Caco-2 (cell line): ENCODE results near the gene CDH10. TPM values are rescaled to one million over a fixed set of nuclear protein-coding genes. Genes with fewer than 3 reads are reported as not detected.

Experiments used
- BruUV-seq: library from RNA; stranded (reverse); fragments of 400-500 nt; replicated peaks from 2 replicates; lab custom pipeline; 2021; lab: Mats Ljungman, UMichigan
- CTCF ChIA-PET: fragments of 300-600 bp; sonication (Branson Sonifier 250); formaldehyde crosslinking; loops from one replicate; lab custom pipeline; 2022; ENCODE audit warnings: antibody characterized with exemption; lab: Charles Lee
- POLR2A ChIA-PET: fragments of 300-600 bp; sonication (Branson Sonifier 250); formaldehyde crosslinking; loops from one replicate; lab custom pipeline; 2022; ENCODE audit warnings: antibody characterized with exemption; lab: Charles Lee
- DNase-seq, 2 experiments: peaks; one replicate each; pipeline versions ENCODE4 v3.0.0 to v3.0.0-alpha.2; 2020 to 2022
- H3K27me3 ChIP-seq: replicated peaks from 2 replicates; pipeline ENCODE4 v1.6.0; 2011; ENCODE audit warnings: low read length; ENCODE audit not compliant: control insufficient read depth, insufficient read depth
- H3K36me3 ChIP-seq: 2 replicates; pipeline ENCODE4 v1.5.1; 2011; ENCODE audit warnings: low read length; ENCODE audit not compliant: control insufficient read depth, insufficient read depth
- H3K4me1 ChIP-seq: fragments of 250-450 bp; sonication (Bioruptor Pico); 2 replicates; pipeline ENCODE4 v1.5.1; 2020; ENCODE audit warnings: mild to moderate bottlenecking
- H3K4me3 ChIP-seq: 2 replicates; pipeline ENCODE4 v1.5.1; 2011; ENCODE audit warnings: low read depth, mild to moderate bottlenecking, control low read depth, low read length
- H3K9me3 ChIP-seq: fragments of 250-450 bp; sonication (Bioruptor Pico); 2 replicates; pipeline ENCODE4 v1.5.1; 2020; ENCODE audit warnings: mild to moderate bottlenecking, moderate library complexity
- H3K27ac Mint-ChIP-seq: one replicate; pipeline ENCODE4 v1.8.0; 2022; ENCODE audit warnings: mixed read lengths; ENCODE audit not compliant: unreplicated experiment
- H3K27me3 Mint-ChIP-seq: one replicate; pipeline ENCODE4 v1.8.0; 2022; ENCODE audit warnings: mixed read lengths; ENCODE audit not compliant: insufficient read depth, unreplicated experiment
- H3K36me3 Mint-ChIP-seq: one replicate; pipeline ENCODE4 v1.8.0; 2022; ENCODE audit warnings: mild to moderate bottlenecking, mixed read lengths; ENCODE audit not compliant: insufficient read depth, unreplicated experiment
- H3K4me1 Mint-ChIP-seq: one replicate; pipeline ENCODE4 v1.8.0; 2022; ENCODE audit warnings: low read depth, mixed read lengths; ENCODE audit not compliant: unreplicated experiment
- H3K4me3 Mint-ChIP-seq: one replicate; pipeline ENCODE4 v1.8.0; 2022; ENCODE audit warnings: mild to moderate bottlenecking, moderate library complexity, mixed read lengths; ENCODE audit not compliant: unreplicated experiment
- H3K9me3 Mint-ChIP-seq: one replicate; pipeline ENCODE4 v1.8.0; 2022; ENCODE audit warnings: mixed read lengths; ENCODE audit not compliant: unreplicated experiment
- CTCF ChIP-seq, 2 experiments: fragments of 200-600 bp in 1 of 2; IDR thresholded peaks; 1 replicate in 1 of 2; 2 replicates in 1 of 2; pipeline versions ENCODE4 v1.5.1 to v1.8.0; 2011 to 2022; ENCODE audit warnings: antibody characterized with exemption in 1 of 2, control low read depth in 1 of 2, inconsistent platforms in 1 of 2, low read depth in 1 of 2, low read length in 1 of 2, mild to moderate bottlenecking in 1 of 2, moderate library complexity in 1 of 2; ENCODE audit not compliant: insufficient read depth in 1 of 2, severe bottlenecking in 1 of 2, unreplicated experiment in 1 of 2
- intact Hi-C: fragments of 100-400 bp; cut with micrococcal nuclease; formaldehyde crosslinking; loops from one replicate; pipeline ENCODE4 v1.10.0; 2022; ENCODE audit not compliant: unreplicated experiment
- total RNA-seq: library from RNA; stranded (reverse); gene quantifications from 2 replicates; pipeline ENCODE4 v1.2.3, GENCODE V29; 2022

Gene CDH10
- total RNA-seq, 1 experiment from 2014 or later, result not detected

- POLR2A ChIA-PET, result no interaction called here
- no peak overlapping the region for H3K27ac Mint-ChIP-seq
- intact Hi-C loops, result no loop called here
- Histone ChIP-seq H3K9me3 (no peaks in the 10 kb centered on the region), H3K4me3 (no peak overlapping the region), H3K4me1 (peaks cover 17% of the 10 kb centered on the region), H3K27me3 (no peaks in the 10 kb centered on the region), H3K36me3 (no peaks in the 10 kb centered on the region)
- H3K4me1 Mint-ChIP-seq, result no peaks in the 10 kb centered on the region
- BruUV-seq, result no TSS peak
- TF ChIP-seq CTCF (IDR thresholded peaks at IDR 0.05; ENCODE audit: insufficient read depth in 1 of 2, low read depth in 1 of 2, low read length in 1 of 2, severe bottlenecking in 1 of 2, unreplicated experiment in 1 of 2), result no peak
- peaks cover 2% of the 10 kb centered on the region for H3K27me3 Mint-ChIP-seq
- H3K4me3 Mint-ChIP-seq, result no peak overlapping the region
- no peak for DNase-seq
- no peaks in the 10 kb centered on the region for H3K36me3 Mint-ChIP-seq
- no peaks in the 10 kb centered on the region for H3K9me3 Mint-ChIP-seq
- CTCF ChIA-PET, result no interaction called here
Measured at GRCh38 chr5:24512423-24512822, 132.4 kb downstream of the CDH10 start.

- no peaks in the 10 kb centered on the region for H3K9me3 ChIP-seq
- intact Hi-C loops, result no loop called here
- no peaks in the 10 kb centered on the region for H3K4me1 Mint-ChIP-seq
- H3K27me3 ChIP-seq, result no peaks in the 10 kb centered on the region
- H3K36me3 ChIP-seq, result no peaks in the 10 kb centered on the region
- ChIA-PET POLR2A (no interaction called here), CTCF (no interaction called here)
- no peak overlapping the region for H3K27ac Mint-ChIP-seq
- no peak overlapping the region for H3K4me3 Mint-ChIP-seq
- H3K36me3 Mint-ChIP-seq, result no peaks in the 10 kb centered on the region
- no peak overlapping the region for H3K4me3 ChIP-seq
- DNase-seq, result peak in 1 of 2 experiments; percentile 14
- no TSS peak for BruUV-seq
- TF ChIP-seq CTCF (IDR thresholded peaks at IDR 0.05; ENCODE audit: insufficient read depth in 1 of 2, low read depth in 1 of 2, low read length in 1 of 2, severe bottlenecking in 1 of 2, unreplicated experiment in 1 of 2), result no peak
- peaks cover 17% of the 10 kb centered on the region for H3K4me1 ChIP-seq
- no peaks in the 10 kb centered on the region for H3K9me3 Mint-ChIP-seq
- H3K27me3 Mint-ChIP-seq, result no peaks in the 10 kb centered on the region
Measured at GRCh38 chr5:24510523-24510988, 134.2 kb downstream of the CDH10 start.

- intact Hi-C loops, result no loop called here
- TF ChIP-seq CTCF (IDR thresholded peaks at IDR 0.05; ENCODE audit: insufficient read depth in 1 of 2, low read depth in 1 of 2, low read length in 1 of 2, severe bottlenecking in 1 of 2, unreplicated experiment in 1 of 2), result no peak
- Mint-ChIP-seq H3K4me3 (no peak overlapping the region), H3K27ac (no peak overlapping the region), H3K4me1 (no peaks in the 10 kb centered on the region), H3K9me3 (no peaks in the 10 kb centered on the region), H3K27me3 (no peaks in the 10 kb centered on the region), H3K36me3 (no peaks in the 10 kb centered on the region)
- Histone ChIP-seq H3K9me3 (no peaks in the 10 kb centered on the region), H3K4me3 (no peak overlapping the region), H3K27me3 (no peaks in the 10 kb centered on the region), H3K4me1 (peaks cover 17% of the 10 kb centered on the region), H3K36me3 (no peaks in the 10 kb centered on the region)
- CTCF ChIA-PET, result no interaction called here
- BruUV-seq, result no TSS peak
- POLR2A ChIA-PET, result no interaction called here
- no peak for DNase-seq
Measured at GRCh38 chr5:24509943-24510342, 134.8 kb downstream of the CDH10 start.
